ENCODE data around the gene BICDL1.

GRCh38 chr12:120101182-120101581 lies 112.1 kb downstream of the BICDL1 start:
- TF ChIP-seq CTCF (conservative IDR thresholded peaks at IDR 0.05 in 1 of 2, IDR thresholded peaks at IDR 0.05 in 1 of 2; ENCODE audit: low read depth in 1 of 2, low read length in 2 of 2): no peak
- no peak for TF ChIP-seq EZH2 (IDR thresholded peaks at IDR 0.05; ENCODE audit: low read length, missing control alignments)
